ENCODE data around the gene INCA1. TPM values are rescaled to one million over a fixed set of nuclear protein-coding genes. Genes with fewer than 3 reads are reported as not detected.

The INCA1 gene
- total and polyA plus RNA-seq, 2 of the 13 experiments (the other 11 are each of a cell fraction or from before 2014, with no cell fraction given) = 0.93 to 2.6 TPM

- 0 out of 2 replicates have a peak, but pooled peaks have one; percentile 61 for TF ChIP-seq SNAPC2 (CRISPR knock-in tag; IDR thresholded peaks at IDR 0.05)
- TF ChIP-seq ZNF777 (CRISPR knock-in tag; IDR thresholded peaks at IDR 0.05) = peak; percentile 69
- no peak; the same call in 1 of the 2 replicates for TF ChIP-seq STAT5B (CRISPR knock-in tag; IDR thresholded peaks at IDR 0.05)
- peak; percentile 17; the same call in 1 of the 2 replicates for TF ChIP-seq NR2F2 (IDR thresholded peaks at IDR 0.05; ENCODE audit: borderline replicate concordance, low read depth)
- peak; percentile 11 for TF ChIP-seq ZNF883 (CRISPR knock-in tag; IDR thresholded peaks at IDR 0.05; ENCODE audit: not compliant biosample characterization)
- 0 out of 2 replicates have a peak, but pooled peaks have one; percentile 38 for TF ChIP-seq NFIC (IDR thresholded peaks at IDR 0.05; ENCODE audit: low read length)
- no peak; the same call in 1 of the 2 replicates for TF ChIP-seq ZNF557 (CRISPR knock-in tag; IDR thresholded peaks at IDR 0.05)
- TF ChIP-seq PHF8 (CRISPR knock-in tag; IDR thresholded peaks at IDR 0.05) = peak; percentile 81
- peak; percentile 88 for TF ChIP-seq ZNF574 (CRISPR knock-in tag; IDR thresholded peaks at IDR 0.05)
- TF ChIP-seq, protein P1, sequence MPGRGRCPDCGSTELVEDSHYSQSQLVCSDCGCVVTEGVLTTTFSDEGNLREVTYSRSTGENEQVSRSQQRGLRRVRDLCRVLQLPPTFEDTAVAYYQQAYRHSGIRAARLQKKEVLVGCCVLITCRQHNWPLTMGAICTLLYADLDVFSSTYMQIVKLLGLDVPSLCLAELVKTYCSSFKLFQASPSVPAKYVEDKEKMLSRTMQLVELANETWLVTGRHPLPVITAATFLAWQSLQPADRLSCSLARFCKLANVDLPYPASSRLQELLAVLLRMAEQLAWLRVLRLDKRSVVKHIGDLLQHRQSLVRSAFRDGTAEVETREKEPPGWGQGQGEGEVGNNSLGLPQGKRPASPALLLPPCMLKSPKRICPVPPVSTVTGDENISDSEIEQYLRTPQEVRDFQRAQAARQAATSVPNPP (CRISPR knock-in tag; IDR thresholded peaks at IDR 0.05) = peak; percentile 68; the same call in 1 of the 2 replicates
- TF ChIP-seq, protein P2, sequence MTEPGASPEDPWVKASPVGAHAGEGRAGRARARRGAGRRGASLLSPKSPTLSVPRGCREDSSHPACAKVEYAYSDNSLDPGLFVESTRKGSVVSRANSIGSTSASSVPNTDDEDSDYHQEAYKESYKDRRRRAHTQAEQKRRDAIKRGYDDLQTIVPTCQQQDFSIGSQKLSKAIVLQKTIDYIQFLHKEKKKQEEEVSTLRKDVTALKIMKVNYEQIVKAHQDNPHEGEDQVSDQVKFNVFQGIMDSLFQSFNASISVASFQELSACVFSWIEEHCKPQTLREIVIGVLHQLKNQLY (CRISPR knock-in tag; IDR thresholded peaks at IDR 0.05) = 0 out of 2 replicates have a peak, but pooled peaks have one; percentile 10
- no peak for TF ChIP-seq ZNF775 (CRISPR knock-in tag; IDR thresholded peaks at IDR 0.05; ENCODE audit: borderline replicate concordance)
- 0 out of 2 replicates have a peak, but pooled peaks have one; percentile 63 for TF ChIP-seq ZNF441 (CRISPR knock-in tag; IDR thresholded peaks at IDR 0.05; ENCODE audit: borderline replicate concordance)
- peak; percentile 66 for TF ChIP-seq ZNF746 (CRISPR knock-in tag; IDR thresholded peaks at IDR 0.05)
- no peak for TF ChIP-seq SP1 (IDR thresholded peaks at IDR 0.05)
- peak; percentile 35 for TF ChIP-seq SP1 (CRISPR knock-in tag; IDR thresholded peaks at IDR 0.05)
- no peak; the same call in 1 of the 2 replicates for TF ChIP-seq NFYB (CRISPR knock-in tag; IDR thresholded peaks at IDR 0.05)
Measured at GRCh38 chr17:4967539-4968485, 29.5 kb downstream of the INCA1 start, which contains the start of gene SPAG7 (continued).

Measured in HepG2 (cell line).